ENCODE results near the gene REG1A. TPM values are rescaled to one million over a fixed set of nuclear protein-coding genes. Genes with fewer than 3 reads are reported as not detected.

Gene REG1A
- total and polyA plus RNA-seq, 11 donors: 0.69 to 5.7 (median 1.8) TPM; not detected in 4

GRCh38 chr2:79100285-79100684 is 20.0 kb upstream of the REG1A start:
- no peak for TF ChIP-seq CTCF (IDR thresholded peaks at IDR 0.05)
- TF ChIP-seq POLR2A (IDR thresholded peaks at IDR 0.05): no peak
- H3K27ac ChIP-seq: no peak overlapping the region
- H3K9me3 ChIP-seq: peaks cover 0 to 16% (median 6%) of the 10 kb centered on the region in 12 donors
- no peak for DNase-seq
- intact Hi-C loops (cut with DNase I): no loop called here
- ATAC-seq: no peak
- H3K4me3 ChIP-seq: no peak overlapping the region
- H3K36me3 ChIP-seq: no peaks in the 10 kb centered on the region
- no peaks in the 10 kb centered on the region for H3K4me1 ChIP-seq
- 76 to 83% (median 82%) methylated on average over 1 of the region's 1 CpG for WGBS, 4 donors
- H3K27me3 ChIP-seq: no peaks in the 10 kb centered on the region

- Histone ChIP-seq H3K27me3 (no peaks in the 10 kb centered on the region), H3K9me3 (peaks cover 0 to 19% (median 6%) of the 10 kb centered on the region in 12 donors), H3K36me3 (no peaks in the 10 kb centered on the region), H3K27ac (no peak overlapping the region), H3K4me3 (no peak overlapping the region), H3K4me1 (no peaks in the 10 kb centered on the region)
- no peak for DNase-seq
- TF ChIP-seq POLR2A (IDR thresholded peaks at IDR 0.05) (no peak), CTCF (IDR thresholded peaks at IDR 0.05) (no peak)
- intact Hi-C loops (cut with DNase I): no loop called here
- no peak for ATAC-seq
- WGBS, 4 donors: 61 to 67% (median 66%) methylated on average over 2 of the region's 2 CpGs
Observed at GRCh38 chr2:79101024-79101423, 19.3 kb upstream of the REG1A start.

GRCh38 chr2:79103214-79103613 is 17.1 kb upstream of the REG1A start:
- H3K36me3 ChIP-seq: no peaks in the 10 kb centered on the region
- DNase-seq: no peak
- 81 to 88% (median 87%) methylated on average over 2 of the region's 2 CpGs for WGBS, 4 donors
- intact Hi-C loops (cut with DNase I): no loop called here
- no peaks in the 10 kb centered on the region for H3K4me1 ChIP-seq
- H3K27ac ChIP-seq: no peak overlapping the region
- TF ChIP-seq POLR2A (IDR thresholded peaks at IDR 0.05): no peak
- TF ChIP-seq CTCF (IDR thresholded peaks at IDR 0.05): no peak
- peaks cover 0 to 19% (median 6%) of the 10 kb centered on the region in 12 donors for H3K9me3 ChIP-seq
- no peak overlapping the region for H3K4me3 ChIP-seq
- ATAC-seq: no peak
- H3K27me3 ChIP-seq: no peaks in the 10 kb centered on the region

- ATAC-seq: no peak
- 73 to 88% (median 78%) methylated on average over 2 of the region's 2 CpGs for WGBS, 4 donors
- intact Hi-C loops (cut with DNase I): no loop called here
Observed at GRCh38 chr2:79105259-79105658, 15.0 kb upstream of the REG1A start.

More at GRCh38 chr2:79105259-79105658, 15.0 kb upstream of the REG1A start:
- Histone ChIP-seq H3K36me3 (no peaks in the 10 kb centered on the region), H3K9me3 (peaks cover 0 to 23% (median 6%) of the 10 kb centered on the region in 12 donors), H3K27ac (no peak overlapping the region), H3K27me3 (no peaks in the 10 kb centered on the region), H3K4me1 (no peaks in the 10 kb centered on the region), H3K4me3 (no peak overlapping the region)
- TF ChIP-seq CTCF (IDR thresholded peaks at IDR 0.05): no peak
- TF ChIP-seq POLR2A (IDR thresholded peaks at IDR 0.05): no peak
- no peak for DNase-seq
